Ishikawa (cell line): Measurements from ENCODE around the gene C13orf46.

Experiments
- CEBPB ChIP-seq: IDR thresholded peaks from 2 replicates; pipeline ENCODE4 v1.6.1; 2012
- CREB1 ChIP-seq: IDR thresholded peaks from 2 replicates; pipeline ENCODE4 v1.6.1; 2012; ENCODE audit warnings: low read depth
- EGR1 ChIP-seq: IDR thresholded peaks from 2 replicates; pipeline ENCODE4 v1.6.1; 2012
- EP300 ChIP-seq: IDR thresholded peaks from 2 replicates; pipeline ENCODE4 v1.6.1; 2012; ENCODE audit warnings: borderline replicate concordance
- FOXM1 ChIP-seq: IDR thresholded peaks from 2 replicates; pipeline ENCODE4 v1.6.1; 2012; ENCODE audit warnings: low read depth, borderline replicate concordance
- MAX ChIP-seq: IDR thresholded peaks from 2 replicates; pipeline ENCODE4 v1.6.1; 2012
- NFIC ChIP-seq: IDR thresholded peaks from 2 replicates; pipeline ENCODE4 v1.6.1; 2012
- RAD21 ChIP-seq: IDR thresholded peaks from 2 replicates; pipeline ENCODE4 v1.6.1; 2012; ENCODE audit warnings: low read depth
- REST ChIP-seq: IDR thresholded peaks from 2 replicates; pipeline ENCODE4 v1.6.1; 2012; ENCODE audit warnings: low read depth, mild to moderate bottlenecking
- TAF1 ChIP-seq: IDR thresholded peaks from 2 replicates; pipeline ENCODE4 v1.6.1; 2012; ENCODE audit warnings: low read depth, mild to moderate bottlenecking
- TCF12 ChIP-seq: IDR thresholded peaks from 2 replicates; pipeline ENCODE4 v1.6.1; 2012; ENCODE audit warnings: low read depth
- TEAD4 ChIP-seq: IDR thresholded peaks from 2 replicates; pipeline ENCODE4 v1.6.1; 2012
- USF1 ChIP-seq: IDR thresholded peaks from 2 replicates; pipeline ENCODE4 v1.6.1; 2012
- YY1 ChIP-seq: IDR thresholded peaks from 2 replicates; pipeline ENCODE4 v1.6.1; 2012; ENCODE audit warnings: low read depth

- no peak for TF ChIP-seq USF1
- TF ChIP-seq CREB1: no peak
- TF ChIP-seq REST: no peak
- TF ChIP-seq TAF1: no peak
- no peak for TF ChIP-seq RAD21
- TF ChIP-seq YY1: no peak
- no peak for TF ChIP-seq FOXM1
- TF ChIP-seq EP300: no peak
- TF ChIP-seq CEBPB: no peak
- no peak for TF ChIP-seq TEAD4
- TF ChIP-seq TCF12: no peak
- no peak for TF ChIP-seq NFIC
- TF ChIP-seq MAX: no peak
- no peak for TF ChIP-seq EGR1
Observed at GRCh38 chr13:113963376-113963775, 10.5 kb downstream of the C13orf46 start.
